M059J (cell line): ENCODE results near the gene CELA2B. TPM values are rescaled to one million over a fixed set of nuclear protein-coding genes. Genes with fewer than 3 reads are reported as not detected.
"Not testable (repeated sequence)": the region's sequence is repeated elsewhere in the genome, so short reads cannot be mapped to it uniquely, and the experiment has no call there.

Source experiments
- DNase-seq: peaks from one replicate; pipeline ENCODE4 v3.0.0-alpha.2; 2012; ENCODE audit warnings: low read depth
- total RNA-seq: library from RNA; depleted of rRNA; stranded (reverse); fragments of >200 nt; shearing (Covaris generic); gene quantifications from 2 replicates; pipeline ENCODE4 v1.2.3, GENCODE V29; 2014

CELA2B gene
- total RNA-seq, 1 experiment from 2014 or later = not detected

DNA sequence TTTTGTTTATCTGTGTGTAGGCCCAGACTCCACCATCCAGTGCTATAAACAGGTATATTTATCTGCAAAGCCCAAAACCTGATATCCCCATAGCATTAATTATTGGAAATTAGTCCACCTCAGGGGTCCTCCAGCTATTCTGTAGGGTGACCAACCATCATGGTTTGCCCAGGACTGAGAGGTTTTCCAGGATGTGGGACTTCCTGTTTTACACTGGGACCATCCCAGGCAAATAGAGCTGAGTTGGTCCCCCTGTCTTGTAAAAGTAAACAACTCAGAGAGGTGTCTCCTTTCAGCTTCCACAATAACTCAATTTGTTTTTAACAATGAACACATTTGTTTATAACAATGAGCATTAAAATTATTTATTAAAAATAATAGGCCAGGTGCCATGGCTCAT, 7.8 kb upstream of the CELA2B start:
- no peak for DNase-seq

- no peak for DNase-seq
Observed at GRCh38 chr1:15469361-15469760, 6.5 kb upstream of the CELA2B start.

- DNase-seq = not testable (repeated sequence)
Observed at GRCh38 chr1:15469821-15470448, 6.0 kb upstream of the CELA2B start.

DNA sequence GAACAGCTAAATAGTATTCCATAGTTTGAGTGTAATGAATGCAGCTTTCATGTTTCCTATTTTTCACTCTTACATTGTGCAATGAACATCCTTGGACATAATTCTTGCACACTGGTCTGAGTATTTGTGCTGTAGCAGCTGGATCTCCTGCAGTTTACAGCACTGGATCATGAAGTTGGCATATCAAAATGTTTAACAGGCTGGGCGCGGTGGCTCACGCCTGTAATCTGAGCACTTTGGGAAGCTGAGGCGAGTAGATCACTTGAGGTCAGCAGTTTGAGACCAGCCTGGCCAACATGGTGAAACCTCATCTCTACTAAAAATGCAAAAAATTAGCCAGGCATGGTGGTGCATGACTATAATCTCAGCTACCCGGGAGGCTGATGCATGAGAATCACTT, 4.8 kb upstream of the CELA2B start:
- DNase-seq = not testable (repeated sequence)

GRCh38 chr1:15471723-15472122, 4.2 kb upstream of the CELA2B start:
- DNase-seq = not testable (repeated sequence)

DNA sequence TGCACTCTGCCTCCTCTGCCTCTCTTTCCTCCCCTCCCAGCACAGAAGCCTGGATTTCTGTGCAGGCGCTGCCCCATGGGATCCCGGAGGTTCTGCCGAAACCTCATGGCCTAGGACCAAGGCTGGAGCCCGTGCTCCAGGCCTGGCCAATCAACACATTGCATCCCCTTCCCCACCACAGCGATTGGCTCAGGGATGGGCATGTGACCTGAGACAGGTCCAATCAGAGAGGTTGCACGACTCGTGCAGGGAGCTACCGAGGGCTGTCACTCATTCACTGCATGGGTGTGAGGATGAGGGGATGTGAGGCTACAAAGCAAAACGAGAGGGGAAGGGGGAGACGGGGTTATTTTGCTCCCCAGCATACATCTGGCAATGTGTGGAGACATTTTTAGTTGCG, 3.3 kb upstream of the CELA2B start:
- DNase-seq = no peak

DNA sequence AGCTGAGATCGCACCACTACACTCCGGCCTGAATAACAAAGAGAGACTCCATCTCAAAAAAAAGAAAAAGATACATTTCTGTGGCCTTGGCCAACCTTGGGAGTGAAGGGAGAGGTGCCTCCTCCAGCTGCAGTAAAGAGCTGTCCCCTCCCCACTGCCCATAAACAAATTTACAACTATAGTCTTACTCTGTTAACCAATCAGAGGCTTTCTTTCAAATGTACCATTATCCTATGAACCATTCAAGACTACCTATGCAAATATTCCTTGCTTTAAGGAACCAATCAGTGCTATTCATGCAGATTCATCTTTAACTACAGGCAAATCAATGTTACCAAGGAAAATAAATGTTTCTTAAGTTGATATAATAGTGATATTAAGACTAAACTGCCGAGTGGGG, 1.0 kb downstream of the CELA2B start:
- no peak for DNase-seq

GRCh38 chr1:15477646-15478212, 1.8 kb downstream of the CELA2B start:
- peak; percentile 3 for DNase-seq

DNA sequence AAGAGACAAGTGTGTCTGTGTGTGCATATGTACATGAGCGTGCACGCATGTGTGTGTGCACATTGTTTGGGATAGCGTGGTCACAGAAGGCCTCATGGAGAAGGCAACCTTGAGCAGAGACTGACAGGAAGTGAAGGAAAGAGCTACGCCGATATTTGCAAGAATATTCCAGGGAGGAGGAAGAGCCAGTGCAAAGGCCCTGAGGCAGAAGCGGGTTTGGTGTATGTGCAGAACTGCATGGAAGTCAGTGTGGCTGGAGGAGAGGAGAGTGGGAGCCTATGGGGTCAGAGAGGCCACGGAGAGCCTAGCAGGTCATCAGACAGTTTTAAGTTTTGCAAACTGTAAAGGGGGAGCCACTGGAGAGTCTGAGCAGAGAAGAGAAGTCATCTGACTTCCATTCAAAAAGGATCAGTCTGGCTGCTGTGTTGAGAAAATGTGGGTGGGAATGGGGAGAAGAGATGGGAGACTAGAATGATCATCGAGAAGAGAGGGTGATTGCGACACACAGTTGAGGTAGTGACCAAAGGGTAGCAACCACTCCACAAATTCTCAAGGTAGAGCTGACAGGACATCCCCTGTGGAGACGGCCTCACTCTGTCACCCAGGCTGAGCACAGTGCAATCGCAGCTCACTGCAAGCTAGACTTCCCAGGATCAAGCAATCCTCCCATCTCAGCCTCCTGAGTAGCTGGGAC, 3.9 kb downstream of the CELA2B start:
- DNase-seq = no peak

DNA sequence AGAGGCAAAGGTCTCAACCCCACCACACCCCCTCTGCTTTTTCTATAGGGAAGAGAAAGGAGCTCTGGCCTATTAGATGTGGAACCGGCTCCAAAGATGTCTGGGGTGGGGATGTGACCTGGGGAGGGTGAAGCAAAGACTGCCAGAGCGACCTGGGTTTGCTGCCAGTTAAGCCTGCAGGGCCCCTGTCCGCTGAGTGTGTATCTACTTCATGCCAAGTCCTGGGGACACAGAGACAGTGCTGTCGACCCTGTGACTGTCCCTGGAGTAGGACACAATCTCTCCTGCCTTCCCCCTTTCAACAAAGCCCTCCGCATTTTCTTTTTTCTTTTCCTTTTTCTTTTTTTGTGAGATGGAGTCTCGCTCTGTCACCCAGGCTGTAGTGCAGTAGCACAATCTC, 6.6 kb downstream of the CELA2B start:
- DNase-seq = not testable (repeated sequence)

DNA sequence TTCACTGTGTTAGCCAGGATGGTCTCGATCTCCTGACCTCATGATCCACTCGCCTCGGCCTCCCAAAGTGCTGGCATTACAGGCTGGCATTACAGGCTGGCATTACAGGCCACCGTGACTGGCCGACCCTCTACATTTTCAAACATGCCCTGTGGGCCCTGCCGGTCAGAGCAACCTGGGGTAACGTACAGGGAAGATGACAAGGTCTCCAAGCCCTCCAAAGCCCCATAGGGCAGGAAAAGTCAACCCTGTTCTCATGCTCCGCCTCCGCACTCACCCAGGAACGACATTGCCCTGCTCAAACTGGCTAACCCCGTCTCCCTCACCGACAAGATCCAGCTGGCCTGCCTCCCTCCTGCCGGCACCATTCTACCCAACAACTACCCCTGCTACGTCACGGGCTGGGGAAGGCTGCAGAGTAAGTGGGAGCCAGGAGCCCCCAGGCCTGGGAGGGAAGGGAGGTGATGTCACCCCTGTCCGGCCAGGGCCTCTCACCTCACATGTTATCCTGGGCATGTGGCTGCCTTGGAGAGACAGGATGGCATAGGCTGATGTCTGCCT, 7.2 kb downstream of the CELA2B start:
- not testable (repeated sequence) for DNase-seq

GRCh38 chr1:15483971-15484370, 8.1 kb downstream of the CELA2B start:
- no peak for DNase-seq

- DNase-seq = not testable (repeated sequence)
Observed at GRCh38 chr1:15484443-15484842, 8.5 kb downstream of the CELA2B start.

GRCh38 chr1:15485636-15486035, 9.7 kb downstream of the CELA2B start:
- DNase-seq = no peak

DNA sequence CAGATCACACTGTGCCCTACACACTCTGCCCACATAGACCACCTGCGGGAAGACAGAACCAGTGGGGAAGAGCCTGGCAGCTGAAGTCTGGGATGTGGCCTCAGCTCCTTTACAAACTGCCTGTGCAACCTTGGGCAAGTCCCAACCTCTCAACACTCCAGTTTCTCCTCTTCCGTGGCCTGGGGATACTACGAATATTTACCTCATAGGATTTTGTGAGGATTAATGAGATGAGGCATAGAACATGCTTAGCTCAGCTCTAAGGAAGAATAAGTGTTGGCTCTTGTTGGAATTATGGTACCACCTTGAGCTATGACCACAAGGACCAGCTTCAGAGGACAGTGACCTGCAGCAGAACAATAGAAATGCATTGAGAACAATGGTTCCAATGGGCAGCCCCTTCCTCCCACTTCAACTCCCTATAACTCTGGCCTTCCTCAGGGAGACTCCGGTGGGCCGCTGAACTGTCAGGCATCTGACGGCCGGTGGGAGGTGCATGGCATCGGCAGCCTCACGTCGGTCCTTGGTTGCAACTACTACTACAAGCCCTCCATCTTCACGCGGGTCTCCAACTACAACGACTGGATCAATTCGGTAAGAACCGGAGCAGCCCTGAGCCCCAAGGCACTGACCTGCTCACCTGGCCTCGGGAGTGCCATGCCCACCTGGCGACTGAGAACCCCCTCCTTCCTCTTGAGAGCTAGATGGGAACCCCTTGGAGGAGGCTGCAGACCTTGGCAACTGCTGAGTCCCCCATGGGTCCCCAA, 11.1 kb downstream of the CELA2B start:
- DNase-seq = not testable (repeated sequence)

- DNase-seq = no peak
Observed at GRCh38 chr1:15488371-15488770, 12.5 kb downstream of the CELA2B start.

DNA sequence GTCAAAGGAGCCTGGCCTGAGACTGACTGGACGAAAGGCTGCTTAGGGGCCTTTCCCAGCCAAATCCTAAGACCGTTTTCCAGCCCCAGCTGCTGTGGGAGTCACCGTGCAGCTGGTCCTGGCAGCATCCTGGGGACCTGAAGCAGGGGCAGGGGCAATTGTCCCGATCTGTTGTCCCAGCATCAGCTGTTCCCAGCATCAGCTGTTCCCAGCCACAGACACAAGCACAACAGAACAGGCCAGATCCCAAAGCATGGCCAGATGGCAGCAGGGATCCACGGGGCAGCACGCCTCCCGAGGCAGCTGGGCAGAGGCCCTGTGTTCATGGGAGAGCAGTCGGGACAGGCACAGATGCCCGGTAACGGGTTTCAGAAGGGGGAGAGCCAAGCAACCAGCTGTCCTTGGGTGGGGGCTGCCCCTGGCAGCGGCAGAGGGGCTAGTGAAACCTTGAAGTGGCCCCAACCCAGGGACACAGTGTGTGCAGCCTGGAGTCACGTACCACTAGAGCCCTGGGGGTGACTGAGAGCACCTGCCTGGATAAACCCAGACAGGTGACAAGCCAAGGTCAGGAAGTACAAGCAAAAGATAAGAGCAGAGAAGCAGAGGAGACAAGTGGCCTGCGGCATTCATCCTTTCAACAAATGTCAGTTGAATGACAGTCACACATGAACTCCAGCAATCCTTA, 13.3 kb downstream of the CELA2B start:
- no peak for DNase-seq

DNA sequence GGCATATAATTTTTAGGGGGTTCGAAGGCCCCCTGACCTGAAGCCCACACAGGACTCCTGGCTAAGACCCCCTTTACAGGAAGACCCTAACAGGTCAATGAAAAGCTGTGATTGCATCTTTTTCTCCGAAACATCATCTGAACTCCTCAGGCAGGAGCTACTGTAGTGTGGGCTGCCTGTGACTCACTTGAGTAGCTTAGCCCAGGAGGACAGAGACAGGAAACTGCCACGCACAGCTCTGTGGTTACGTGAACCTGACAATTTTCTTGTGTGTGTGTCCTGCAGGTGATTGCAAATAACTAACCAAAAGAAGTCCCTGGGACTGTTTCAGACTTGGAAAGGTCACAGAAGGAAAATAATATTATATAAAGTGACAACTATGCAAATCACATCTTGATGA, 15.1 kb downstream of the CELA2B start:
- DNase-seq = peak; percentile 41

DNA sequence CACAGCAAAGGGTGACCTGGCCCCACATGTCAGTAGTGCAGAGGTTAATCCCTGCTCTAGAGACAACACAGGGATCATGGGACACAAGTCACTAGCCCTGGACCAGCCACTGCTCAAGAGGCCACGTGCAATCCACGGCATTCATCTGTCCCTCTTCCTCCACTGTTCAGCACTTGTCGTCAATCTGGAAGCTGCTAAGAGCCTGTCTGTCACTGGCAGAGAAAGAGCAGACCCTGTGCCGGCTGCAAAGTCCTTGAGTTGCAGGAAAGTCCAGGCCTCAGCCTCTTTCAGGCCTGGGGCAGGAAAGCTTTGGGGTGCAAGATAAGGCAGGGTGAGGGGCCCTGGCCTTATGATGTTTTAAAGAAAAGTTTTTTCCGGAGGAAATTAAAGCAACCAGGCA, 16.7 kb downstream of the CELA2B start:
- no peak for DNase-seq

- no peak for DNase-seq
Observed at GRCh38 chr1:15493869-15494390, 18.0 kb downstream of the CELA2B start.
